GM12892 (cell line): ENCODE measurements around the gene RPS6KB1. TPM values are rescaled to one million over a fixed set of nuclear protein-coding genes. Genes with fewer than 3 reads are reported as not detected.
A peak's percentile ranks its signal among the peaks of the same experiment; 100 is the strongest.
"Not testable (repeated sequence)": the region's sequence is repeated elsewhere in the genome, so short reads cannot be mapped to it uniquely, and the experiment has no call there.

Experiments used
- DNase-seq: peaks from one replicate; pipeline ENCODE4 v3.0.0; 2011; ENCODE audit not compliant: insufficient read length
- FAIRE-seq: peaks from 2 replicates; lab custom pipeline; 2011; peaks lifted over from hg19 to GRCh38; lab: Jason Lieb, UNC
- POLR2A ChIP-seq: IDR thresholded peaks from 2 replicates; pipeline ENCODE4 v1.6.1; 2011; ENCODE audit warnings: low read depth, low read length, control low read depth
- POLR2AphosphoS5 ChIP-seq: IDR thresholded peaks from 2 replicates; pipeline ENCODE4 v1.6.1; 2011; ENCODE audit warnings: low read depth, low read length, control low read depth
- TAF1 ChIP-seq: IDR thresholded peaks from 2 replicates; pipeline ENCODE4 v1.6.1; 2011; ENCODE audit warnings: low read depth, mild to moderate bottlenecking, control low read depth, low read length, borderline replicate concordance
- polyA plus RNA-seq: library from polyadenylated mRNA; unstranded; fragments of >200 nt; gene quantifications from one replicate; pipeline ENCODE4 v1.2.1, GENCODE V29; 2012; ENCODE audit warnings: missing spikeins, inconsistent platforms; ENCODE audit not compliant: missing spikeins

Gene RPS6KB1
- polyA plus RNA-seq, result 16.1 TPM

- peak; percentile 86 for DNase-seq
- peak; percentile 97 for FAIRE-seq
- peak; percentile 98 for TF ChIP-seq POLR2A
- peak; percentile 87 for TF ChIP-seq TAF1
- peak; percentile 95 for TF ChIP-seq POLR2AphosphoS5
Measured at GRCh38 chr17:59892924-59893675, at the start of gene RPS6KB1, which contains the start of gene TUBD1. Gene RPS6KB1 (plus strand): TSS chr17:59893121. CDS start chr17:59893185, 64 bp downstream. Gene TUBD1 (minus strand): TSS chr17:59892943. CDS start chr17:59891002, 1,941 bp downstream.

GRCh38 chr17:59844884-59845594 lies 47.9 kb upstream of the RPS6KB1 start:
- no peak for FAIRE-seq
- no peak for DNase-seq
- no peak for TF ChIP-seq POLR2AphosphoS5
- TF ChIP-seq POLR2A, result no peak
- TF ChIP-seq TAF1, result no peak

GRCh38 chr17:59845595-59846393 lies 47.1 kb upstream of the RPS6KB1 start:
- FAIRE-seq, result no peak
- TF ChIP-seq POLR2AphosphoS5 (peak; percentile 48; the same call in 1 of the 2 replicates), POLR2A (peak; percentile 52; the same call in 1 of the 2 replicates), TAF1 (no peak)

GRCh38 chr17:59846394-59847165 lies 46.3 kb upstream of the RPS6KB1 start:
- no peak for TF ChIP-seq POLR2AphosphoS5
- no peak for TF ChIP-seq POLR2A
- TF ChIP-seq TAF1, result no peak
- DNase-seq (no peak), FAIRE-seq (peak; percentile 73)

More at GRCh38 chr17:59845595-59846393, 47.1 kb upstream of the RPS6KB1 start:
- no peak for DNase-seq

GRCh38 chr17:59848385-59848668 lies 44.6 kb upstream of the RPS6KB1 start:
- no peak for FAIRE-seq
- TF ChIP-seq POLR2AphosphoS5, result no peak
- no peak for TF ChIP-seq TAF1
- no peak for TF ChIP-seq POLR2A
- no peak for DNase-seq

- TF ChIP-seq POLR2A (no peak), POLR2AphosphoS5 (no peak), TAF1 (no peak)
- DNase-seq (no peak), FAIRE-seq (no peak)
Measured at GRCh38 chr17:59848778-59849177, 44.1 kb upstream of the RPS6KB1 start.

- FAIRE-seq, DNase-seq: not testable (repeated sequence)
Measured at GRCh38 chr17:59850311-59850710, 42.6 kb upstream of the RPS6KB1 start.

- DNase-seq (no peak), FAIRE-seq (no peak)
- TF ChIP-seq TAF1 (no peak), POLR2AphosphoS5 (no peak), POLR2A (no peak)
Measured at GRCh38 chr17:59851439-59852375, 41.2 kb upstream of the RPS6KB1 start.

- FAIRE-seq, DNase-seq: not testable (repeated sequence)
Measured at GRCh38 chr17:59852847-59853167, 40.1 kb upstream of the RPS6KB1 start.

- FAIRE-seq (no peak), DNase-seq (no peak)
- TF ChIP-seq TAF1, result no peak
- no peak for TF ChIP-seq POLR2A
- TF ChIP-seq POLR2AphosphoS5, result no peak
Measured at GRCh38 chr17:59853168-59853918, 39.6 kb upstream of the RPS6KB1 start.

GRCh38 chr17:59853919-59854729 lies 38.8 kb upstream of the RPS6KB1 start:
- FAIRE-seq, result not testable (repeated sequence)

More at GRCh38 chr17:59853919-59854729, 38.8 kb upstream of the RPS6KB1 start:
- not testable (repeated sequence) for DNase-seq
